Muscle layer of duodenum (tissue), 2 donors: ENCODE results near the gene MORN1.

ENCODE experiments used
- H3K27ac ChIP-seq: one replicate; pipeline ENCODE4 v1.7.0; 2013; ENCODE audit warnings: mild to moderate bottlenecking, low read length
- H3K27me3 ChIP-seq: one replicate; pipeline ENCODE4 v1.7.0; 2013; ENCODE audit warnings: low read depth, mild to moderate bottlenecking, control low read depth, low read length
- H3K36me3 ChIP-seq, 2 donors: one replicate each; pipeline ENCODE4 v1.7.0; 2013; ENCODE audit warnings: low read length in 2 of 2, control low read depth in 1 of 2, mild to moderate bottlenecking in 1 of 2; ENCODE audit not compliant: insufficient read depth in 2 of 2, control insufficient read depth in 1 of 2
- H3K4me1 ChIP-seq, 2 donors: one replicate each; pipeline ENCODE4 v1.7.0; 2013; ENCODE audit warnings: low read length in 2 of 2, mild to moderate bottlenecking in 2 of 2, control low read depth in 1 of 2, moderate library complexity in 1 of 2; ENCODE audit not compliant: insufficient read depth in 2 of 2, control insufficient read depth in 1 of 2
- H3K4me3 ChIP-seq, 2 donors: one replicate each; pipeline ENCODE4 v1.7.0; 2013; ENCODE audit warnings: low read length in 2 of 2, low read depth in 1 of 2, mild to moderate bottlenecking in 1 of 2
- H3K9me3 ChIP-seq, 2 donors: one replicate each; pipeline ENCODE4 v1.7.0; 2013; ENCODE audit warnings: low read length in 2 of 2, control low read depth in 1 of 2, mild to moderate bottlenecking in 1 of 2; ENCODE audit not compliant: control insufficient read depth in 1 of 2
- donor health status: healthy.

Gene MORN1

GRCh38 chr1:2274929-2275475 lies 116.4 kb downstream of the MORN1 start:
- H3K4me1 ChIP-seq: peaks cover 29 to 96% of the 10 kb centered on the region in 2 donors
- H3K4me3 ChIP-seq: no peak overlapping the region
- H3K27ac ChIP-seq: no peak overlapping the region
- H3K27me3 ChIP-seq: no peaks in the 10 kb centered on the region
- H3K36me3 ChIP-seq: no peaks in the 10 kb centered on the region
- no peaks in the 10 kb centered on the region for H3K9me3 ChIP-seq

GRCh38 chr1:2274231-2274928 lies 117.0 kb downstream of the MORN1 start:
- peak overlapping the region in 1 of 2 donors; percentile 10 for H3K4me3 ChIP-seq
- H3K4me1 ChIP-seq: peaks cover 29 to 93% of the 10 kb centered on the region in 2 donors
- H3K27ac ChIP-seq: no peak overlapping the region
- H3K27me3 ChIP-seq: no peaks in the 10 kb centered on the region
- no peaks in the 10 kb centered on the region for H3K9me3 ChIP-seq
- no peaks in the 10 kb centered on the region for H3K36me3 ChIP-seq

- no peaks in the 10 kb centered on the region for H3K9me3 ChIP-seq
- H3K27me3 ChIP-seq: no peaks in the 10 kb centered on the region
- no peaks in the 10 kb centered on the region for H3K36me3 ChIP-seq
- H3K4me1 ChIP-seq: peaks cover 23 to 90% of the 10 kb centered on the region in 2 donors
- H3K4me3 ChIP-seq: peak overlapping the region in 1 of 2 donors; percentile 6
- H3K27ac ChIP-seq: no peak overlapping the region
Measured at GRCh38 chr1:2273401-2274090, 117.8 kb downstream of the MORN1 start.

GRCh38 chr1:2272686-2273400 lies 118.5 kb downstream of the MORN1 start:
- Histone ChIP-seq H3K36me3 (no peaks in the 10 kb centered on the region), H3K27me3 (no peaks in the 10 kb centered on the region), H3K4me1 (peaks cover 16 to 90% of the 10 kb centered on the region in 2 donors), H3K4me3 (peak overlapping the region in 1 of 2 donors; percentile 6), H3K9me3 (no peaks in the 10 kb centered on the region), H3K27ac (no peak overlapping the region)

- Histone ChIP-seq H3K4me3 (peak overlapping the region in 1 of 2 donors; percentile 17), H3K4me1 (peaks cover 13 to 93% of the 10 kb centered on the region in 2 donors), H3K27ac (no peak overlapping the region), H3K9me3 (no peaks in the 10 kb centered on the region), H3K36me3 (no peaks in the 10 kb centered on the region), H3K27me3 (no peaks in the 10 kb centered on the region)
Measured at GRCh38 chr1:2271841-2272655, 119.3 kb downstream of the MORN1 start.
